A673 (cell line): ENCODE results near the gene SORBS2. TPM values are rescaled to one million over a fixed set of nuclear protein-coding genes. Genes with fewer than 3 reads are reported as not detected.
"Not testable (repeated sequence)": the region's sequence is repeated elsewhere in the genome, so short reads cannot be mapped to it uniquely, and the experiment has no call there.

Experiments used
- Bru-seq: library from RNA; stranded (reverse); fragments of 400-500 nt; gene quantifications from one replicate; lab custom pipeline; 2021; lab: Mats Ljungman, UMichigan
- BruChase-seq, 2 experiments: library from RNA; stranded (reverse); fragments of 400-500 nt; gene quantifications; one replicate each; lab custom pipeline; 2021; lab: Mats Ljungman, UMichigan
- BruUV-seq: library from RNA; stranded (reverse); fragments of 400-500 nt; replicated peaks from 2 replicates; lab custom pipeline; 2021; lab: Mats Ljungman, UMichigan
- CTCF ChIA-PET: fragments of 300-600 bp; sonication (Branson Sonifier 250); formaldehyde crosslinking; loops from one replicate; lab custom pipeline; 2022; ENCODE audit warnings: antibody characterized with exemption; lab: Charles Lee
- POLR2A ChIA-PET: fragments of 300-600 bp; sonication (Branson Sonifier 250); formaldehyde crosslinking; loops from one replicate; lab custom pipeline; 2022; ENCODE audit warnings: antibody characterized with exemption; ENCODE audit not compliant: low non-redundant PET; lab: Charles Lee
- DNase-seq: peaks from one replicate; pipeline ENCODE4 v3.0.0-alpha.2; 2015; ENCODE audit warnings: low spot score
- H3K27ac ChIP-seq: fragments of 200-600 bp; sonication (generic); 2 replicates; pipeline ENCODE4 v1.5.1; 2016; ENCODE audit warnings: mixed run types, low read depth, mild to moderate bottlenecking, mixed read lengths, antibody characterized with exemption, low read length; ENCODE audit not compliant: poor library complexity, severe bottlenecking
- H3K27me3 ChIP-seq: fragments of 200-600 bp; sonication (generic); replicated peaks from 2 replicates; pipeline ENCODE4 v1.6.1; 2017; ENCODE audit warnings: mixed run types, low read depth, mild to moderate bottlenecking, mixed read lengths, antibody characterized with exemption, low read length; ENCODE audit not compliant: insufficient read depth, poor library complexity
- H3K36me3 ChIP-seq: fragments of 200-600 bp; sonication (generic); 2 replicates; pipeline ENCODE4 v1.6.1; 2016; ENCODE audit warnings: mixed run types, mild to moderate bottlenecking, mixed read lengths, antibody characterized with exemption, low read length; ENCODE audit not compliant: insufficient read depth, poor library complexity, severe bottlenecking
- H3K4me1 ChIP-seq: fragments of 200-600 bp; sonication (generic); 2 replicates; pipeline ENCODE4 v1.6.1; 2017; ENCODE audit warnings: mixed run types, mild to moderate bottlenecking, mixed read lengths, antibody characterized with exemption, low read length; ENCODE audit not compliant: insufficient read depth, poor library complexity, severe bottlenecking
- H3K4me3 ChIP-seq: fragments of 200-600 bp; sonication (generic); 2 replicates; pipeline ENCODE4 v1.5.1; 2016; ENCODE audit warnings: low read depth, mixed run types, mild to moderate bottlenecking, mixed read lengths, low read length; ENCODE audit not compliant: poor library complexity, severe bottlenecking
- H3K9me3 ChIP-seq: fragments of 200-600 bp; sonication (generic); 2 replicates; pipeline ENCODE4 v1.6.1; 2016; ENCODE audit warnings: mixed run types, low read depth, mild to moderate bottlenecking, mixed read lengths, antibody characterized with exemption, low read length; ENCODE audit not compliant: poor library complexity, severe bottlenecking
- EZH2 ChIP-seq: fragments of 200-600 bp; sonication (generic); IDR thresholded peaks from 2 replicates; pipeline ENCODE4 v1.6.1; 2017; ENCODE audit warnings: borderline replicate concordance, low read depth, mild to moderate bottlenecking, mixed read lengths, antibody characterized with exemption, low read length; ENCODE audit not compliant: poor library complexity, severe bottlenecking
- intact Hi-C: fragments of 100-400 bp; cut with micrococcal nuclease; formaldehyde crosslinking; loops from one replicate; pipeline ENCODE4 v1.10.0; 2022; ENCODE audit not compliant: unreplicated experiment
- long read RNA-seq: library from polyadenylated mRNA; stranded (forward); transcript quantifications from one replicate; pipeline ENCODE4 v2.0.0, GENCODE V29; 2022
- total RNA-seq: library from RNA; stranded (reverse); gene quantifications from 2 replicates; pipeline ENCODE4 v1.2.3, GENCODE V29; 2021
- TF ChIP-seq, protein P1 (sequence below): fragments of 300-800, 200-600 bp; sonication (generic); conservative IDR thresholded peaks from 2 replicates; pipeline ENCODE4 v1.5.1; 2017; ENCODE audit warnings: low read depth, mild to moderate bottlenecking, antibody characterized with exemption, low read length, moderate library complexity, mixed read lengths

SORBS2 gene
- not detected in 2 replicates for total RNA-seq
- Bru-seq, nascent RNA: percentile 1 among the genes with signal in this experiment
- BruChase-seq, experiment 1, labeled RNA remaining after a 2-hour chase: percentile 2 among the genes with signal in this experiment
- percentile 2 among the genes with signal in this experiment for BruChase-seq, experiment 2, labeled RNA remaining after a 6-hour chase
- long read RNA-seq: 0 reads

DNA sequence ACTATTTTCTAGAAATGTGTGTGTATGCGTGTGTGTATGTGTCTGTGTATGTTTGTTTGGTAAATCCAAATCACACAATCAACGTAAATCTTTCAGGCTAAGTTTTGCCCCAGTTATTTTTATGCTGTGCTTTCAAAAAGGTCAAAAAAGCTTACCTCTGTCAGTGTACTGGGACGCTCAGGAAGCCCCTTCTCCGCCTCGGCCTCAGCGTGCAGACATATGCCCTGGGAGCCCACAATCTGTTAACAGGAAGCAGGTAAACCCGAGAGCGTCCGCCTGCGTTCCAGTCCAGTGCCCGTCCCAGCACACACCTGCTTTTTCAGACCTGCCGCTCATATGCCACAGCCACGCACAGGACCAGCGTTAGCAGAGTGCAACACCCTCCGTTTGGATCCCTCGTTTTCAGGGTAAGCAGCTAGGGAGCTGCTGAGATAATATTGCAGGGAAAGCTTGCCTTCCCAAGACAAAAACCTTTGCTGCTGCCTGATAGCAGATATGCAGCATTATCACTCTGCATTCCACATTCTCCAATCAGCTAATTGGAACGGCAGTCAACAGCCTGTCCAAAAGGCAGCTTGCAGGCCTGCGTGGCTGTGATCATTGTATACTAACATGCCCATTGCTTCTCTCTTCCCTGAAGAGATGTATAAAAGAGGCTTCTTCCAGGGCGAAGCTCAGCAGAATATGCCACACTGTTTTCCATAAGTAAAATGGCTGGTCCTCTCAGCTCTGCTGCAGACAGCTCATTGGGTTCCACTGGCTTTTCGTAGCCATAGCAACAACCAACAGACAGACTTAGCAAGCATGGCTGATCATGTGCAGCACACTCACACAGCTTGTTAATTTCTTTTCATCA, at the start of gene SORBS2:
TSS of gene SORBS2 (minus strand) at position 686 of the 856 bp plus-strand sequence. CDS start 121,623 bp downstream, outside the sequence.
- intact Hi-C loops: no loop called here
- Histone ChIP-seq H3K36me3 (no peaks in the 10 kb centered on the region), H3K4me1 (no peaks in the 10 kb centered on the region), H3K27ac (no peak within 1 kb of the TSS), H3K9me3 (no peaks in the 10 kb centered on the region), H3K27me3 (peaks cover 54% of the 10 kb centered on the region), H3K4me3 (no peak within 1 kb of the TSS)
- ChIA-PET CTCF (no interaction called here), POLR2A (no interaction called here)
- BruUV-seq: no TSS peak
- TF ChIP-seq, protein P1, sequence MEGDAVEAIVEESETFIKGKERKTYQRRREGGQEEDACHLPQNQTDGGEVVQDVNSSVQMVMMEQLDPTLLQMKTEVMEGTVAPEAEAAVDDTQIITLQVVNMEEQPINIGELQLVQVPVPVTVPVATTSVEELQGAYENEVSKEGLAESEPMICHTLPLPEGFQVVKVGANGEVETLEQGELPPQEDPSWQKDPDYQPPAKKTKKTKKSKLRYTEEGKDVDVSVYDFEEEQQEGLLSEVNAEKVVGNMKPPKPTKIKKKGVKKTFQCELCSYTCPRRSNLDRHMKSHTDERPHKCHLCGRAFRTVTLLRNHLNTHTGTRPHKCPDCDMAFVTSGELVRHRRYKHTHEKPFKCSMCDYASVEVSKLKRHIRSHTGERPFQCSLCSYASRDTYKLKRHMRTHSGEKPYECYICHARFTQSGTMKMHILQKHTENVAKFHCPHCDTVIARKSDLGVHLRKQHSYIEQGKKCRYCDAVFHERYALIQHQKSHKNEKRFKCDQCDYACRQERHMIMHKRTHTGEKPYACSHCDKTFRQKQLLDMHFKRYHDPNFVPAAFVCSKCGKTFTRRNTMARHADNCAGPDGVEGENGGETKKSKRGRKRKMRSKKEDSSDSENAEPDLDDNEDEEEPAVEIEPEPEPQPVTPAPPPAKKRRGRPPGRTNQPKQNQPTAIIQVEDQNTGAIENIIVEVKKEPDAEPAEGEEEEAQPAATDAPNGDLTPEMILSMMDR: no peak
- TF ChIP-seq EZH2: no peak
- peak; percentile 9 for DNase-seq

DNA sequence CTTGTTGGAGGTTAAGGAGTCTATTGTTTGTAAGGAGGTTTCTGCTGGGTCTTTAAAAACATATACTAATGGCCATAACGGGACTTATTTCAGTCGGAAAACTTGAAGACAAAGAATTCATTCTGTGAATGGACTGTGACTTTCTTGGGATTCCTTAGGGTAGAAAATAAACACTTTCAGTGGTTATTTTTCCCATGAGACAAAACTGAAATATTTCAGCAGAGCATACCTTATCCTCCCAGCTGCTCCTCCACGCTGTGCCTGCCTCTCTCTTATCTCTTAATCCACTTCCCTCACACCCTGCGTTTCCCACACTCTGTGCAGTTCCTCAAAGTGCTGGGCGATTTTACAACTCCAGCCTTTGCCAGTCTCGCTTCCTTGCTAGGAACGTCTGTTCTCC, 47.1 kb upstream of the SORBS2 start:
- no peak overlapping the region for H3K4me3 ChIP-seq
- TF ChIP-seq, protein P1: no peak
- TF ChIP-seq EZH2: no peak
- ChIA-PET POLR2A (no interaction called here), CTCF (no interaction called here)
- no TSS peak for BruUV-seq
- no peaks in the 10 kb centered on the region for H3K4me1 ChIP-seq
- H3K9me3 ChIP-seq: no peaks in the 10 kb centered on the region
- intact Hi-C loops: no loop called here
- H3K36me3 ChIP-seq: no peaks in the 10 kb centered on the region
- no peak overlapping the region for H3K27ac ChIP-seq
- DNase-seq: no peak
- peaks cover 7% of the 10 kb centered on the region for H3K27me3 ChIP-seq

GRCh38 chr4:185857561-185857960, 45.6 kb upstream of the SORBS2 start:
- CTCF ChIA-PET, intact Hi-C loops, BruUV-seq: not testable (repeated sequence)

More at GRCh38 chr4:185857561-185857960, 45.6 kb upstream of the SORBS2 start:
- H3K4me3 ChIP-seq, DNase-seq, H3K36me3 ChIP-seq, H3K27ac ChIP-seq, H3K4me1 ChIP-seq, POLR2A ChIA-PET, H3K9me3 ChIP-seq, H3K27me3 ChIP-seq: not testable (repeated sequence)
